IPS DF 6.9 (cell line): ENCODE results near the gene HDGFL2.

Source experiments
- DNase-seq: peaks from one replicate; pipeline ENCODE4 v3.0.0-alpha.2; 2013; ENCODE audit warnings: low read depth, low spot score
- H3K27ac ChIP-seq: one replicate; pipeline ENCODE4 v1.5.1; 2013; ENCODE audit warnings: low read length, control low read depth
- H3K27me3 ChIP-seq: 2 replicates; pipeline ENCODE4 v1.6.1; 2013; ENCODE audit warnings: mild to moderate bottlenecking, low read length; ENCODE audit not compliant: control insufficient read depth, insufficient read depth
- H3K36me3 ChIP-seq: 2 replicates; pipeline ENCODE4 v1.6.1; 2013; ENCODE audit warnings: low read length; ENCODE audit not compliant: control insufficient read depth, insufficient read depth
- H3K4me1 ChIP-seq: 2 replicates; pipeline ENCODE4 v1.6.1; 2013; ENCODE audit warnings: low read length; ENCODE audit not compliant: control insufficient read depth, insufficient read depth
- H3K4me3 ChIP-seq: 2 replicates; pipeline ENCODE4 v1.5.1; 2013; ENCODE audit warnings: mild to moderate bottlenecking, low read length
- H3K9me3 ChIP-seq: 2 replicates; pipeline ENCODE4 v1.6.1; 2013; ENCODE audit warnings: low read length, inconsistent platforms; ENCODE audit not compliant: control insufficient read depth, insufficient read depth
- WGBS: extraction: QIAGEN DNeasy Blood & Tissue Kit; methylation state at CpG from one replicate; pipeline ENCODE4 v1.1.7; 2013; ENCODE audit warnings: mixed read lengths, missing lambda C conversion rate; ENCODE audit not compliant: insufficient read length, insufficient coverage; 5-methylcytosine and 5-hydroxymethylcytosine counted together

HDGFL2 gene

GRCh38 chr19:4453232-4454179 lies 18.6 kb upstream of the HDGFL2 start:
- DNase-seq = no peak
- Histone ChIP-seq H3K27ac (no peak overlapping the region), H3K4me1 (no peaks in the 10 kb centered on the region; the same call in 1 of the 2 replicates), H3K27me3 (no peaks in the 10 kb centered on the region), H3K4me3 (no peak overlapping the region), H3K9me3 (no peaks in the 10 kb centered on the region), H3K36me3 (peaks cover 3% of the 10 kb centered on the region; the same call in 1 of the 2 replicates)
- WGBS = no CpG with 5 or more reads among the region's 34 CpGs

- DNase-seq = no peak
- Histone ChIP-seq H3K4me3 (no peak overlapping the region), H3K27ac (no peak overlapping the region)
These were observed 17.1 kb upstream of the HDGFL2 start for GRCh38 chr19:4454747-4455718.

GRCh38 chr19:4455719-4456475 lies 16.2 kb upstream of the HDGFL2 start:
- Histone ChIP-seq H3K4me3 (no peak overlapping the region), H3K4me1 (no peaks in the 10 kb centered on the region; the same call in 1 of the 2 replicates), H3K27me3 (no peaks in the 10 kb centered on the region), H3K27ac (no peak overlapping the region), H3K9me3 (no peaks in the 10 kb centered on the region), H3K36me3 (peaks cover 3% of the 10 kb centered on the region; the same call in 1 of the 2 replicates)
- WGBS = no CpG with 5 or more reads among the region's 15 CpGs
- no peak for DNase-seq

More at GRCh38 chr19:4454747-4455718, 17.1 kb upstream of the HDGFL2 start:
- H3K27me3 ChIP-seq = no peaks in the 10 kb centered on the region
- WGBS = no CpG with 5 or more reads among the region's 29 CpGs
- no peaks in the 10 kb centered on the region for H3K9me3 ChIP-seq
- H3K4me1 ChIP-seq = no peaks in the 10 kb centered on the region; the same call in 1 of the 2 replicates
- H3K36me3 ChIP-seq = peaks cover 3% of the 10 kb centered on the region; the same call in 1 of the 2 replicates

GRCh38 chr19:4456476-4456842 lies 15.6 kb upstream of the HDGFL2 start:
- no CpG with 5 or more reads among the region's 9 CpGs for WGBS
- H3K4me3 ChIP-seq = no peak overlapping the region; the same call in 1 of the 2 replicates
- H3K4me1 ChIP-seq = no peaks in the 10 kb centered on the region; the same call in 1 of the 2 replicates
- no peak overlapping the region for H3K27ac ChIP-seq
- no peaks in the 10 kb centered on the region for H3K27me3 ChIP-seq
- H3K9me3 ChIP-seq = no peaks in the 10 kb centered on the region
- H3K36me3 ChIP-seq = peaks cover 3% of the 10 kb centered on the region; the same call in 1 of the 2 replicates
- DNase-seq = no peak

- WGBS = no CpG with 5 or more reads among the region's 53 CpGs
These were observed 15.0 kb upstream of the HDGFL2 start for GRCh38 chr19:4456843-4457653.

GRCh38 chr19:4457654-4458395 lies 14.3 kb upstream of the HDGFL2 start, which contains the start of gene UBXN6:
Gene UBXN6 (minus strand): TSS chr19:4457794. CDS start chr19:4457697, 97 bp downstream.
- H3K27me3 ChIP-seq = no peaks in the 10 kb centered on the region
- H3K4me1 ChIP-seq = no peaks in the 10 kb centered on the region; the same call in 1 of the 2 replicates
- H3K27ac ChIP-seq = no peak within 1 kb of the TSS
- peak within 1 kb of the TSS; percentile 62; the same call in 1 of the 2 replicates for H3K4me3 ChIP-seq
- H3K36me3 ChIP-seq = no peaks in the 10 kb centered on the region
- no CpG with 5 or more reads among the region's 52 CpGs for WGBS
- peak; percentile 98 for DNase-seq
- H3K9me3 ChIP-seq = no peaks in the 10 kb centered on the region

More at GRCh38 chr19:4456843-4457653, 15.0 kb upstream of the HDGFL2 start:
- Histone ChIP-seq H3K4me3 (peak overlapping the region; percentile 62; the same call in 1 of the 2 replicates), H3K36me3 (peaks cover 2% of the 10 kb centered on the region; the same call in 1 of the 2 replicates), H3K27me3 (no peaks in the 10 kb centered on the region), H3K9me3 (no peaks in the 10 kb centered on the region), H3K4me1 (no peaks in the 10 kb centered on the region; the same call in 1 of the 2 replicates), H3K27ac (no peak overlapping the region)
- DNase-seq = no peak

GRCh38 chr19:4464815-4465581 lies 7.1 kb upstream of the HDGFL2 start:
- no peaks in the 10 kb centered on the region for H3K9me3 ChIP-seq
- H3K36me3 ChIP-seq = no peaks in the 10 kb centered on the region
- no peaks in the 10 kb centered on the region for H3K27me3 ChIP-seq
- H3K27ac ChIP-seq = no peak overlapping the region
- DNase-seq = no peak
- no peaks in the 10 kb centered on the region for H3K4me1 ChIP-seq
- H3K4me3 ChIP-seq = no peak overlapping the region
- no CpG with 5 or more reads among the region's 8 CpGs for WGBS

GRCh38 chr19:4467835-4468234 lies 4.3 kb upstream of the HDGFL2 start:
- Histone ChIP-seq H3K27ac (no peak overlapping the region), H3K9me3 (no peaks in the 10 kb centered on the region), H3K4me1 (no peaks in the 10 kb centered on the region), H3K27me3 (no peaks in the 10 kb centered on the region), H3K36me3 (no peaks in the 10 kb centered on the region), H3K4me3 (no peak overlapping the region)
- WGBS = no CpG with 5 or more reads among the region's 3 CpGs
- DNase-seq = no peak
